Fibroblast of villous mesenchyme (primary cell): Measurements from ENCODE around the gene IVNS1ABP. TPM values are rescaled to one million over a fixed set of nuclear protein-coding genes. Genes with fewer than 3 reads are reported as not detected.

Experiments used
- DNase-seq: peaks from one replicate; pipeline ENCODE4 v3.0.0-alpha.2; 2010; ENCODE audit warnings: low read depth
- H3K4me3 ChIP-seq: 2 replicates; pipeline ENCODE4 v1.5.1; 2011; ENCODE audit warnings: low read depth, mild to moderate bottlenecking, low read length
- CTCF ChIP-seq: IDR thresholded peaks from 2 replicates; pipeline ENCODE4 v1.5.1; 2012; ENCODE audit warnings: low read depth, mild to moderate bottlenecking, low read length; ENCODE audit not compliant: insufficient read depth
- total RNA-seq: library from RNA; depleted of rRNA; stranded (reverse); fragments of >200 nt; gene quantifications from 2 replicates; pipeline ENCODE4 v1.2.3, GENCODE V29; 2012

The IVNS1ABP gene
- total RNA-seq, 1 donor = 76.0 TPM

GRCh38 chr1:185353124-185353523, 36.1 kb upstream of the IVNS1ABP start:
- no peak for DNase-seq
- no peak overlapping the region for H3K4me3 ChIP-seq
- no peak for TF ChIP-seq CTCF

- H3K4me3 ChIP-seq = no peak overlapping the region
- TF ChIP-seq CTCF = no peak
- no peak for DNase-seq
Measured at GRCh38 chr1:185351734-185352466, 34.9 kb upstream of the IVNS1ABP start.

GRCh38 chr1:185350027-185350442, 33.0 kb upstream of the IVNS1ABP start:
- no peak overlapping the region for H3K4me3 ChIP-seq
- no peak for TF ChIP-seq CTCF

GRCh38 chr1:185349556-185349955, 32.5 kb upstream of the IVNS1ABP start:
- no peak for TF ChIP-seq CTCF
- no peak for DNase-seq
- H3K4me3 ChIP-seq = no peak overlapping the region

More at GRCh38 chr1:185350027-185350442, 33.0 kb upstream of the IVNS1ABP start:
- DNase-seq = no peak

- TF ChIP-seq CTCF = no peak
- DNase-seq = no peak
- no peak overlapping the region for H3K4me3 ChIP-seq
Measured at GRCh38 chr1:185348985-185349384, 31.9 kb upstream of the IVNS1ABP start.

- DNase-seq = no peak
- TF ChIP-seq CTCF = no peak
- H3K4me3 ChIP-seq = no peak overlapping the region
Measured at GRCh38 chr1:185348296-185348695, 31.3 kb upstream of the IVNS1ABP start.
